ENCODE results near the gene BLOC1S5. TPM values are rescaled to one million over a fixed set of nuclear protein-coding genes. Genes with fewer than 3 reads are reported as not detected.
A peak's percentile ranks its signal among the peaks of the same experiment; 100 is the strongest.

BLOC1S5 gene
- polyA plus RNA-seq, 2 of the 4 experiments (the other 2 are of a cell fraction), result 10.2 to 10.8 TPM

GRCh38 chr6:8059129-8059528 lies 5.1 kb downstream of the BLOC1S5 start:
- peak in 1 of 2 experiments; percentile 25 for DNase-seq (ENCODE audit: low read depth in 1 of 2, low spot score in 1 of 2)
- H3K4me3 ChIP-seq, result no peak overlapping the region
- H3K4me1 ChIP-seq, result no peaks in the 10 kb centered on the region; the same call in 1 of the 3 replicates
- no peak overlapping the region for H3K4me2 ChIP-seq
- no peaks in the 10 kb centered on the region for H3K9me3 ChIP-seq
- CTCF ChIA-PET, result interaction anchor here (0.7 to 4.8 kb wide), 15 partner anchors 8 to 634 kb away, joined by 3 to 48 read pairs (median 3); partner anchors contain the start of gene BMP6
- H3K27ac ChIP-seq, result no peak overlapping the region
- no peak for FAIRE-seq
- POLR2A ChIA-PET, result no interaction called here
- no peak for ATAC-seq
- TF ChIP-seq USF2 (IDR thresholded peaks at IDR 0.05), result no peak
- TF ChIP-seq SMC3 (IDR thresholded peaks at IDR 0.05), result peak; percentile 45; the same call in 2 of the 3 replicates
- no peak for TF ChIP-seq E2F6 (IDR thresholded peaks at IDR 0.05; ENCODE audit: borderline replicate concordance, low read depth)
- no peak for TF ChIP-seq FOXS1 (CRISPR knock-in tag; IDR thresholded peaks at IDR 0.05)
- TF ChIP-seq CTCF (IDR thresholded peaks at IDR 0.05), result peak; percentile 55
- TF ChIP-seq RAD21 (conservative IDR thresholded peaks at IDR 0.05 in 1 of 2, IDR thresholded peaks at IDR 0.05 in 1 of 2), result peak; percentile 60 to 72

- H3K4me3 ChIP-seq, result no peak overlapping the region
- no peaks in the 10 kb centered on the region for H3K9me3 ChIP-seq
- CTCF ChIA-PET, result interaction anchor here (0.6 to 4.8 kb wide), 5 partner anchors 10 to 378 kb away, joined by 3 to 48 read pairs (median 4); partner anchors contain the start of gene BMP6
- H3K27ac ChIP-seq, result no peak overlapping the region
- POLR2A ChIA-PET, result no interaction called here
- no peak for FAIRE-seq
- WGBS (ENCODE audit: missing lambda C conversion rate), result 27% methylated on average over 3 of the region's 3 CpGs
- DNase-seq (ENCODE audit: low read depth in 1 of 2, low spot score in 1 of 2), result no peak
- H3K4me1 ChIP-seq, result no peaks in the 10 kb centered on the region; the same call in 2 of the 3 replicates
- H3K4me2 ChIP-seq, result no peak overlapping the region
- ATAC-seq, result no peak
- TF ChIP-seq ATOH8 (CRISPR knock-in tag; IDR thresholded peaks at IDR 0.05; ENCODE audit: low read depth) (no peak), SMC3 (IDR thresholded peaks at IDR 0.05) (no peak), RAD21 (conservative IDR thresholded peaks at IDR 0.05 in 1 of 2, IDR thresholded peaks at IDR 0.05 in 1 of 2) (no peak), TFCP2L1 (CRISPR knock-in tag; IDR thresholded peaks at IDR 0.05) (no peak), EHMT2 (IDR thresholded peaks at IDR 0.05; ENCODE audit: low read depth) (no peak), RFX5 (IDR thresholded peaks at IDR 0.05) (no peak), NR3C1 (IDR thresholded peaks at IDR 0.05) (no peak), HOXB13 (CRISPR knock-in tag; IDR thresholded peaks at IDR 0.05; ENCODE audit: low read depth) (no peak), EP300 (IDR thresholded peaks at IDR 0.05) (no peak), ZFP36 (IDR thresholded peaks at IDR 0.05; ENCODE audit: borderline replicate concordance, partially characterized antibody) (no peak), CHD2 (IDR thresholded peaks at IDR 0.05; ENCODE audit: low read length, partially characterized antibody) (no peak), ZC3H11A (IDR thresholded peaks at IDR 0.05) (no peak), MAZ (IDR thresholded peaks at IDR 0.05; ENCODE audit: borderline replicate concordance, low read depth, low read length) (no peak), CHD4 (IDR thresholded peaks at IDR 0.05; ENCODE audit: borderline replicate concordance) (no peak)
Observed at GRCh38 chr6:8057793-8058192, 6.4 kb downstream of the BLOC1S5 start.

- ChIA-PET POLR2A (no interaction called here), CTCF (interaction anchor here (0.6 to 4.8 kb wide), 4 partner anchors 9 to 379 kb away, joined by 3 to 48 read pairs (median 4); partner anchors contain the start of gene BMP6)
- H3K9me3 ChIP-seq, result no peaks in the 10 kb centered on the region
- H3K27ac ChIP-seq, result no peak overlapping the region
- no peak for TF ChIP-seq ZC3H11A (IDR thresholded peaks at IDR 0.05)
- TF ChIP-seq CBX8 (IDR thresholded peaks at IDR 0.05), result no peak
- no peaks in the 10 kb centered on the region; the same call in 2 of the 3 replicates for H3K4me1 ChIP-seq
- no peak overlapping the region for H3K4me3 ChIP-seq
- no peak for DNase-seq (ENCODE audit: low read depth in 1 of 2, low spot score in 1 of 2)
- WGBS (ENCODE audit: missing lambda C conversion rate), result 89% methylated on average over 4 of the region's 4 CpGs
- no peak for ATAC-seq
- no peak overlapping the region for H3K4me2 ChIP-seq
- FAIRE-seq, result no peak
Observed at GRCh38 chr6:8057263-8057662, 6.9 kb downstream of the BLOC1S5 start.

Data from A549 (cell line).